ENCODE measurements around the gene EBI3.

- no peak for TF ChIP-seq CTCF (IDR thresholded peaks at IDR 0.05)
- no peak for TF ChIP-seq EZH2phosphoT487 (IDR thresholded peaks at IDR 0.05)
- TF ChIP-seq EZH2 (IDR thresholded peaks at IDR 0.05), result no peak
Measured at GRCh38 chr19:4216846-4217245, 12.5 kb upstream of the EBI3 start.

Measured in neural progenitor cell (in vitro differentiated cells).